Activated T-helper 1 cell treated with anti-CD3 and anti-CD28 coated beads, Interleukin-12 subunit alpha, Interleukin-12 subunit beta, Interleukin-2, Interleukin-4 antibody, amounts not matched to agents 30 ng/mL and 10 ng/mL and 1 ng/mL, durations not matched to agents 14 hours and 24 hours and 36 hours (primary cell): Measurements from ENCODE around the gene SLC22A7. TPM values are rescaled to one million over a fixed set of nuclear protein-coding genes. Genes with fewer than 3 reads are reported as not detected.

Experiments used
- total RNA-seq: library from RNA; stranded (reverse); gene quantifications from 2 replicates; pipeline ENCODE4 v1.2.3, GENCODE V29; 2022

The SLC22A7 gene
- total RNA-seq, 1 donor from 2014 or later = not detected

Other genes with a start within 250 kb of the SLC22A7 start
- 20.1 and 23.2 TPM in 2 replicates for gene CUL7, start 244.4 kb upstream of the SLC22A7 start, total RNA-seq
- 89.6 and 97.4 TPM in 2 replicates for gene MRPL2, start 238.8 kb upstream of the SLC22A7 start, total RNA-seq
- 12.7 and 13.7 TPM in 2 replicates for gene KLC4, start 238.6 kb upstream of the SLC22A7 start, total RNA-seq
- gene PTK7, start 221.9 kb upstream of the SLC22A7 start, total RNA-seq = 3.3 and 3.7 TPM in 2 replicates
- gene SRF, start 127.0 kb upstream of the SLC22A7 start, total RNA-seq = 61.4 and 61.9 TPM in 2 replicates
- gene CUL9, start 116.1 kb upstream of the SLC22A7 start, total RNA-seq = 38.9 and 42.2 TPM in 2 replicates
- gene DNPH1, start 68.8 kb upstream of the SLC22A7 start, total RNA-seq = 65.8 and 71.6 TPM in 2 replicates
- 1.7 and 2.0 TPM in 2 replicates for gene TTBK1, start 54.8 kb upstream of the SLC22A7 start, total RNA-seq
- not detected in 2 replicates for gene CRIP3, start 10.6 kb downstream of the SLC22A7 start, total RNA-seq
- gene ZNF318, start 71.4 kb downstream of the SLC22A7 start, total RNA-seq = 9.1 and 9.7 TPM in 2 replicates
- gene ABCC10, start 129.3 kb downstream of the SLC22A7 start, total RNA-seq = 40.5 and 43.6 TPM in 2 replicates
- 1.5 and 2.0 TPM in 2 replicates for gene DLK2, start 157.3 kb downstream of the SLC22A7 start, total RNA-seq
- gene TJAP1, start 179.3 kb downstream of the SLC22A7 start, total RNA-seq = 43.4 and 48.2 TPM in 2 replicates
- 0.10 and 0.12 TPM in 2 replicates for gene LRRC73, start 212.1 kb downstream of the SLC22A7 start, total RNA-seq
- 60.2 and 62.5 TPM in 2 replicates for gene YIPF3, start 218.7 kb downstream of the SLC22A7 start, total RNA-seq
- gene POLR1C, start 218.8 kb downstream of the SLC22A7 start, total RNA-seq = 85.8 and 98.0 TPM in 2 replicates